Measurements from ENCODE around the gene ZC3H12C.

GRCh38 chr11:110092111-110092514, 1.1 kb upstream of the ZC3H12C start:
- TF ChIP-seq POLR2A (IDR thresholded peaks at IDR 0.05; ENCODE audit: low read length), result no peak
- TF ChIP-seq GATA1 (IDR thresholded peaks at IDR 0.05; ENCODE audit: low read depth, low read length), result no peak

Data from erythroblast (primary cell).